Stimulated activated CD4-positive, alpha-beta T cell treated with anti-CD3 and anti-CD28 coated beads, Interleukin-1b, Interleukin-23, amount 100 ng/mL, for 24 hours (primary cell): ENCODE measurements around the gene CAND2.
"Not testable (repeated sequence)": the region's sequence is repeated elsewhere in the genome, so short reads cannot be mapped to it uniquely, and the experiment has no call there.

Experiments
- DNase-seq, 4 experiments: peaks; one replicate each; pipeline ENCODE4 v3.0.0-alpha.2; 2020; ENCODE audit warnings: low read depth in 4 of 4, low spot score in 1 of 4

Gene CAND2

DNA sequence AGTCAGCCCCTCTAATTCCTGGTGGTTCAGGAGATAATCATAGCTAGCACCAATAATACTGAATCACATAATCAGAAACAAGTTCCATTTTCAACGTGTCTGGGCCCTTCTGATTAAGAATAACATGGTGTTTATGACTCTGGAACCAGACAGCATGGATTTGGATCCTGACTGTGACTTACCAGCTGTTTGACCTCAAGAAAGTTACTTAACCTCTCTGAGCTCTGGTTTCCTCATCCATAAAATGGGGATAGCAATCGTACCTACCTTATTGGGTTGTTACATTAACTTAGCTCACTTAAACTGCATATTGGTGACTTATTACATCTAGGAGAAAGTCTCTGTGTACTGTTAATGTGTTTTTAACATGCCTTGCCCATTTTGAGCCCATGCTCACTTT is 26.7 kb upstream of the CAND2 start:
- no peak for DNase-seq

DNA sequence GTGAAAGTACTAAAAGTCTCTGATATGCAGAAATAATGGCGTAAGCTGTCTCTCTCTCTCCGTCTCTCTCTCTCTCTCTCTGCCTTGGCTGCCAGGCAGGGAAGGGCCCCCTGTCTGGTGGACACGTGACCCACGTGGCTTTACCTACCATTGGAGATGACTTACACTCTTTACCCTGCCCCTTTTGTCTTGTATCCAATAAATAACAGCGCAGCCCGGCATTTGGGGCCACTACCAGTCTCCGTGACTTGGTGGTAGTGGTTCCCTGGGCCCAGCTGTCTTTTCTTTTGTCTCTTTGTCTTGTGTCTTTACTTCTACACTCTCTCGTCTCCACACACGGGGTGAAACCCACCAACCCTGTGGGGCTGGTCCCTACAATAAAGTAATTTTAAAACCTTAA is 25.2 kb upstream of the CAND2 start:
- no peak for DNase-seq

DNA sequence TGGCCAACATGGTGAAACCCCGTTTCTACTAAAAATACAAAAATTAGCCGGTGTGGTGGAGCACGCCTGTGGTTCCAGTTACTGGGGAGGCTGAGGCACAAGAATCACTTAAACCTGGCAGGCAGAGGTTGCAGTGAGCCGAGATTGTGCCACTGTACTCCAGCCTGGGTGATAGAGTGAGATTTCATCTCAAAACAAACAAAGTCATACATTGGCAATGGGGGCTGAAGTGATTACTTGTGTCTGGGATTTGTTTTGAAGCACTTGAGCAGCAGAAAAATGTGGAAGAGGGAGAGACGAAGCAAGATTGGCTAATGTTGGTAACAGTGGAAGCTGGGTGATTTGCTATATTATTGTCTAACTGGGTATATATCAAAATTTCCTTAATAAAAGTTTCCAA is 24.0 kb upstream of the CAND2 start:
- DNase-seq: no peak

DNA sequence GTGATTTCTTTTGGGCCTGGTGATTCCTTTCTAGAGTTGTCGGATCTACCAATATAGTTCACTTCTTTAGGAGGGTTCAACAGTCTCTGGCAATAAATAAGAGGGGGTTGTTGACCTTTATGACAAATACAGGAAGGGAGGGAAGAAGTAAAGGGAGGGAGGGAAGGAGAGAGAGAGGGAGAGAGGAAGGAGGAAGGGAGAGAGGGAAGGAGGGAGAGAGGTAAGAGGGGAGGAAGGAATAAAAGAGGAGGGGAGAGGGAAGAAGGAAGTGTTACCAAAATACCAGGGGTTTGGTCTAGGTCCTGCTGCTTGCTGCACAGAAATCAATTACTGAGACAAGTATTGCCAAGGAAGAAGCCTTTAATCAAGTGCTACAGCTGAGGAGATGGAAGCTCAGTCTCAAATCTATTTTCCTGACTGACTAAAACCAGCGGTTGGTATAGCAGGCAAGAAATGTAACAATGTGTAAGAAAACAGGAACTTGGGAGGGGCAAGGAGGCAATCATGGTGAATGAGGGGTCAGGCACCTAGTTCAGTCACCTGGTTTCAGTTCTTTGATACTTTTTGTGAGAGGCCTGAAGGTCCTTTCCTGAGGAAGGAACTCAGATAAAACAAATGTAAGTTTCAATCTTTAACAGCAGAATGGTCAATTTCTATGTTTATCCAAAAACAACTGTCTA is 23.3 kb upstream of the CAND2 start:
- no peak for DNase-seq

DNA sequence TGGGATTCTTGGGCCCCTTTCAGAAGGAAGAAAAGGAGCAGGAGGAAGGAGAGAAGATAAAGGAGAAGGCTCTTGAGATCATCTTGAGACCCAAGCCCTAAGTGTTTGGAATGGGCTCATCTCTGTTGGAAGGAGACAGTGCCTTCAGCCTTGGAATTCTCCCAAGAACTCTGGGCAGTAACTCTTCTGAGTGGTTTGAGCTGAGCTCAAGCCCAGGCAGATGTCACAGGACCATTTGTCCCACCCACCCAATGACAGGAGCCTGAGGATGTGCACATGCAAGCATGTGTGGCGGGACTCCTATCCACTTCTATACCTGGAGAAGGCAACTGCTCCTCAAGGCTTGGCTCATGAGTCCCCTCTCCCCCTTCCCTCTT is 22.8 kb upstream of the CAND2 start:
- no peak for DNase-seq

DNA sequence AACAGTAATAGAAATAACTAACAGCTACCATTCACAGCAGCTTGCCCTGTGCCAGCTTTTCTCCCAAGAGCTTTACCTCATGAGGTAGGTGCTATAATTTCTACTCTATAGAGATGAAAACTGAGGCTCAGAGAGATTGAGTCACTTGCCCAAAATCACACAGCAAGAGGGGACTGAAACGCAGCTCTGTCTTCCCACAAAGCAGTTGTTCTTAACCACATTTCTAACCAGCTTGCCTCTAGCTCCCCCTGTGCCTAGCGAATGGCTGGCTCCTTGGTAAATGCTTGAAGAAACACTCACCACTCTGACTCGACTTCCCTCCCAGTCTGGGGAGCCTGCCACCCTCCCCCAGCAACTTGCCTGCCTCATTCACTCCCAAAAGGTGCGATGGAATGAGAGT is 21.9 kb upstream of the CAND2 start:
- no peak for DNase-seq

DNA sequence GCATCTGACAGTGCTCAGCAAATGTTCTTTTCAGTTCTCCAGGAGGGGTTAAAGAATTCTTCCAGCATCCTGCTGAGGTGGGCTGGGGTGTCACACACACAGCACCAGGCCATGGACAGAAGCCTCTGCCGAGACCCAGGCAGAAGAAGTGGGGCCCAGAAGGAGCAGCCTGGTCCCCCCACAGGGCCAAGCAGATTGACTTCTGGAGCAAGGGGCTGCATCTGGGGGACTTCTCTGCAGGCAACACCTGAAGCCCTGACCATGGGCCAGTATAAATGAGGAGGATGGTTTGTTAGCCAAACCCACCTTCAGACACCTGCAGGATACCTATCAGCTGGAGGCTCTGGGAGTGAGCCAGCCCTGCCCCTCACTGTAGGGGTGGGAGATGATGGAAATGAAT is 21.3 kb upstream of the CAND2 start:
- no peak for DNase-seq

DNA sequence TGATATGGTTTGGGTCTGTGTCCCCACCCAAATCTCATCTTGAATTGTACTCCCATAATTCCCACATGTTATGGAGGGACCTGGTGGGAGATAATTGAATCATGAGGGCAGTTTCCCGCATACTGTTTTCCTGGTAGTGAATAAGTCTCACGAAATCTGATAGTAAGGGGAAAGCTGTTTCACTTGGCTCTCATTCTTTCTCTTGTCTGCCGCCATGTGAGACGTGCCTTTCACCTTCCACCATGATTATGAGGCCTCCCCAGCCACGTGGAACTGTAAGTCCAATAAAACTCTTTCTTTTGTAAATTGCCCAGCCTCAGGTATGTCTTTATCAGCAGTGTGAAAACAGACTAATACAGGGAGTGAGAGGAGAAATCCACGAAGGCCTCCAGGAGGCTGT is 20.5 kb upstream of the CAND2 start:
- not testable (repeated sequence) for DNase-seq

DNA sequence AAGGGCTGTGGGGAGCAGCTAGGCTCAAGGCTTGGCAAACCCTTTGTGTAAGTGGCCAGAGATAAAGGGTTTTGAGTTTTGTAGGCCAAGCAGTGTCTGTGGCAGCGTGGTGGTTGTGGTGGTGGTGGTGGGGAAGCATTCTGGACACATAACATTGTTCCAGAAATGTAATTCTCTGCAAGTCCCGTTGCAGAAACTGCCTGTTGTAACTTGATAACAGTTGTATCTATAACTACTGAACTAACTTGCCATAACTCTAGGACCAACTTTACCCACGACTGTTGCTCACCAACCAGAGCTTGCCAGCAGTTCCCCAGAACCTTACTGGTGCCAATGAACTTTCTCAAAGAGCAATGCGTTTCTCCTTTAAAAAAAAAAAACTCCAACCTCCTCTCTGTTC is 19.3 kb upstream of the CAND2 start:
- DNase-seq: no peak

DNA sequence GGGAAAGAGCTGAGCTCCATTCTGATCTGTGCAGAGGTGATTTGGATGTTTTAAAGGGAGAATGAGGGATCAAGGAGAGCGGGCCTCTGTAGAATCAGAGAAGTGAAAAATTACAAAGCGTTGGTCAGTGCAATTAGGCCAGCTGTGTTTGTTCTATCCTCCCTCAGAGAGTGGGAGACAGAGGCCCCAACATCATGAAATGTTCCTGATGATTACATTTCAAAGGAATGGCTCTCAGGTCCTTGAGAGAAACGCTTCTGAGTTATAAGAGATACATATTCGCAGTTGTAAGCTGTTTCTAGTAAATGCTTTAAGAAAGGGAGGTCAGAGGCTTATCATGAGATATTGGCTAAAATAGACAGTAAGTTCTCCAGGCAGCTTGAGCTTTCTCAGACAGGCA is 15.7 kb upstream of the CAND2 start:
- DNase-seq: no peak

DNA sequence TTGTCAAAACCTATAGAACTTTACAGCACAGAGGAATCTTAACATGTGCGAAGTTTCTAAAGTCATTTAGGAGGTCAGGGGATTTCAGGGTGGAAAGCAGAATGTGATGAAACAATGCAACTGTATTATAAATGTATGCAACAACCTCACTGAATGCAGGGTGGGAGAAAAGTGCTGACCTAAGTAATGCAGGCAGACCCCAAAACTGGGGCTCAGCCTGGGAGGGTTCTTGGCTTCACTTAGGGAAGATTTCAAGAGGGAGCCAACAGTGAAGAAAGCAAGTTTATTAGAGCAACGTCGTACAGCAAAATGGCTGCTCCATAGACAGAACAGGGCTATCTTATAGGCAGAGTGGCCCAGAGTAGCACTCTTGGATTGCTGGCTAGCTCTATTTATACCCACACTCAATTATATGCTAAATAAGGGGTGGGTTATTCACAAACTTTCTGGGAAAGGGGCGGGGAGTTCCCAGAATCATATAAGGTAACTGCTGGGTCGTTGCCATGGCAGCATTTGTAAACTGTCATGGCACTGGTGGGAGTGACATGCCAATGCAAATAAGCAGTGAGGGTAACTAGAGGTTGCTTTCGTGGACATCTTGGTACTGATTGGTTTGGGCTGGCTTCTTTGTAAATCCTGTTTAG is 14.2 kb upstream of the CAND2 start:
- no peak for DNase-seq

DNA sequence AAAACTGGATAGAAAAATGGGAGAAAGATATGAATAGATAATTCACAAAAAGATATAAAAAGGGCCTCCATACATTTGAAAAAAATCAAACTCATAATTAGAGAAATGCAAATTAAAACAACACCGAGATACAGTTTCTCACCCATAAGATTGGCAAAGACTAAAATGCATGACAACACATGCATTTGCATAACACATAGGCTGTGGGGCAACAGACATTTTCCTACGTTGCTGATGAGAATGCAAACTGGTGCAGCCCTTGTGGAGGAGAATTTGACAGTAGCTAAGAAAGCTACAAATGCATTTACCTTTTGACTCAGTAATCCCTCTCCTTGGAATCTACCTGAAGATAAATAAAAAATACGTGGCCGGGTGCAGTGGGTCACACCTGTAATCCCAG is 11.4 kb upstream of the CAND2 start:
- no peak for DNase-seq

DNA sequence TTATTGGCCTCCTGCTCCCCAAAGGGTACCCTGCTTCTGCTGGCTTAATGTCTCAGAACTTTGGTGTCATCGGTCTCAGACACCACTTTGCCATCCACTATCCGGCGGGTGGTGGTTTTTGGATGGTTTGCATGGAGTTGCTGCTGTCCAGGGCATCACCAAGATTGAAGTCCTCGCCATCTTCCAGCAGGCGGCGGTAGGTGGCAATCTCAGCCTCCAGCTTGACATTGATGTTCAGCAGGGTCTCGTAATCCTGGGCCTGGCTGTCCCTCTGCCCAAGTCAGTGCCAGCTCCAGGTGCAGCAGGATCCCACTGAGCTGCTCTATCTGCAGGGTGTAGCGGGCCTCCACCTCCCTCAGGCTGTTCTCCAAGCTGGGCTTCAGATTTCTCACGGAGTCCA is 9.1 kb upstream of the CAND2 start:
- DNase-seq: peak in 3 of 4 experiments; percentile 22 to 45 (median 39)

DNA sequence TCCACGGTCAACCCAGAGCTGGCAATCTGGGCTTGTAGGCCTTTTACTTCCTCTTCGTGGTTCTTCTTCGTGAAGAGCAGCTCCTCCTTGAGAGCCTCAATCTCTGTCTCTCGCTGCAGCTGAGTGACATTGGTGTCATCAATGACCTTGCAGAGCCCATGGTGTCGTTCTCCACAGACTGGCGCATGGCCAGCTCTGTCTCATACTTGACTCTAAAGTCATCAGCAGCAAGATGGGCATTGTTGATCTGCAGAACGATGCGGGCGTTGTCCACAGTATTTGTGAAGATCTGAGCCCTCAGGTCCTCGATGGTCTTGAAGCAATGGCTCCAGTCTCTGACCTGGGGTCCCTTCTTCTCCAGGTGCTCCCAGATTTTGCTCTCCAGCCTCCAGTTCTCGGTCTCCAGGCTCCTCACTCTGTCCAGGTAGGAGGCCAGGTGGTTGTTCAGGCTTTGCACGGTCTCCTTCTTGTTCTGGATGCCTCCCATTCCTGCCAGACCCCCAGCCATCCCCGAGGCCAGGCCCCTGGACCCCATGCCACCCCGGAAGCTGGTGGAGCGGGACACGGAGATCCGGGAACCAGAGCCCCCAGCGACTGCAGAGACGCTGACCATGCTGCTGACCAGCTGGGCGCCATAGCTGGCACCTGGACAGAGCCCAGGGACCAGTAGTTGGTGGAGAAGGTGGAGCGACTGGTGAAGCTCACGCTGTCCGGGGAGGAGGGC is 8.4 kb upstream of the CAND2 start:
- DNase-seq: not testable (repeated sequence)

DNA sequence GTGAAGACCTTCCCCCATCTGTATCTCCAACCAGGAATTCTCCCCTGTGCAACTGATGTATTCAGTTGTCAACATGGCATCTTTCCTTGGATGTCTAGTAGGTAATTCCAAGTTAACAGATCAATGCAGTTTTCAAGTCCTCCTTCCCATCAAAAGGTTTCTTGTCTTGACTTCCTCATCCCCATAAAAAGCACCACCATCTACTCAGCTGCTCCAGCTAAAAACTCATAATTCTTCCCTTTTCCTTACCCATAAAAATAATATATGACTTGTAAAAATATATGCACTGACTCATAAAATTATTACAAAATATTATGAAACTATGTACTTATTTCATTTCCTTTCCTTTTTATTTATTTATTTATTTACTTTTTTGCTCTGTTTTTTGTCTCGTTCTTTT is 5.0 kb upstream of the CAND2 start:
- DNase-seq: no peak

DNA sequence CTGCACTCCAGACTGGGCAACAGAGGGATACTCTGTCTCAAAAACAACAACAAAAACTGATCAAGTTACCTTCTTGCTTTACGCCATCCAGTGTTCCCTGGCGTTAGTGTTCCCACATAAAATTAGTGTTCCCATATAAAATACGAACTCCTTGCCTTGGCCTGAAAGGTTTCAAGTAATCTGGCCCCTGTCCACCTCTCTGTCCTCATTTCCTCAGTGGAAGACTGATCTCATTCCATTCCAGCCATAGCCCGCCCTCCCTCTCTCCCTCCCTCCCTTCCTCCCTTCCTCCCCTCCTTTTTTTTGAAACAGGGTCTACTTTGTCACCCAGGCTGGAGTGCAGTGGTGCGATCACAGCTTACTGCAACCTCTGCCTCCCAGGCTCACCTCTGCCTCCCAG is 2.8 kb upstream of the CAND2 start:
- DNase-seq: no peak

DNA sequence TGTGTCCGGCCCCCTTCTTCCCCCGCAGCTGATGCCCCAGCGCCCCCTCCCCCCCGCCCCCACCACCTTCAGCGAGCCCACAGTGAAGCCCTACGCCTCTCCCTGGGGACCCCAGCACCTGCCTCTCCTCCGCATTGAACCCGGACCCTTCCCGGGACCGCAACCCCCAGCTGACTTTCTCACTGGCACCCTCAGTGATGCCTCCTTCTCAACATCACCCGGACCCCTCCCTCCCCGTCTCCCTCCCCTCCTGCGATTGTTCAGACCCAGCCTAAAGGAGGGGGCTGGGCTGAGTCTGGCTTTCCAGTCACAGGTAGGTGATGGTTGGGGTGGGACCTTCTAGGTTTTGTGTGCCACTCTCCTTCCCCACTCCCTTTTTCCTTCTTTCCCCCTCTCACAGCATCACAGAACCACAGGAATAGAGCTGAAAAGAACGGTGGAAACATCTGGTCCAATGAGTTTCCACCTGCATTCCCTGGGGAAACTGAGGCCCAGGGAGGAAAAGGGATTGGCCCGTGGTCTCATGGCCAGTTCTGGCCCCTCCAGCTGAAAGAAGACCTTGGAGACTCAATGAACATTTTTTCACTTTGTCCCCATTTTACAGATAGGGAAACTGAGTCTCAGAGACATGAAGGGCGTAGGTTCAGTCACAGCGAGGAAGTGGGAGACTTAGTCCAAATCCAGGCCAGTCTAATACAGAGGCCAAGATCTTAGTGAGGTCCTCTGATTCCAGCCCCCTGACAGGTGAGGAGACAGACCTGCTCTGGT is 828 bp downstream of the CAND2 start:
- DNase-seq: no peak

DNA sequence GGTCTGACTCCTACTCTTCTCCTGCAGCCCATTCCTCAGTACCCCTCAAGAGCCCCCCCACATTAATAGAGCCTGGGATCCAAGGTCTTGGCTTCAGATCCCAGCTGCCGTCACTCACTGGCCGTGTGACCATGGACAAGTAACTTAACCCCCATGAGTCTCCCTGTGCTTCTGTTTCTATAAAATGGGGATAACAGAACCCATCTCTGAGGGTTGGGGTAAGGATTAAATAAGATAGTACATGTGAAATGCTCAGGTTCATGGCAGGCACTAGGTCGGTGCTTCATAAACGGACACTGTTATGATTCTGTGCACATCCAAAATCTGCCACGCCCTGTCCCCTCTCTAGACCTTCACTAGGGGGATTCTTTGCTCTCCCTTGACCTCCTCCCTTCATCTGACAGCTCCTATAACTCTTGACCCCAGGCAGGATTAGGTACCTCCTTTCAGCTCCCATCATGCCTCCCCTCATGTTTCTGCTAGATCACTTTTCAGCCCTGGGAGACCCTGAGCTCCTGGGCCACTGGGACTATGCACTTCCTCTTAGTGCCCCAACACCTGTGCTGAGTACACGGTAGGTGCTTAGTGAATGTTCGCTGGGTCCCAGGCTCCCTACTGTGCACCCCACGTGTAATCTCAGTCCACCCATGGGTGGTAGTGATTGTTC is 1.5 kb downstream of the CAND2 start:
- no peak for DNase-seq

DNA sequence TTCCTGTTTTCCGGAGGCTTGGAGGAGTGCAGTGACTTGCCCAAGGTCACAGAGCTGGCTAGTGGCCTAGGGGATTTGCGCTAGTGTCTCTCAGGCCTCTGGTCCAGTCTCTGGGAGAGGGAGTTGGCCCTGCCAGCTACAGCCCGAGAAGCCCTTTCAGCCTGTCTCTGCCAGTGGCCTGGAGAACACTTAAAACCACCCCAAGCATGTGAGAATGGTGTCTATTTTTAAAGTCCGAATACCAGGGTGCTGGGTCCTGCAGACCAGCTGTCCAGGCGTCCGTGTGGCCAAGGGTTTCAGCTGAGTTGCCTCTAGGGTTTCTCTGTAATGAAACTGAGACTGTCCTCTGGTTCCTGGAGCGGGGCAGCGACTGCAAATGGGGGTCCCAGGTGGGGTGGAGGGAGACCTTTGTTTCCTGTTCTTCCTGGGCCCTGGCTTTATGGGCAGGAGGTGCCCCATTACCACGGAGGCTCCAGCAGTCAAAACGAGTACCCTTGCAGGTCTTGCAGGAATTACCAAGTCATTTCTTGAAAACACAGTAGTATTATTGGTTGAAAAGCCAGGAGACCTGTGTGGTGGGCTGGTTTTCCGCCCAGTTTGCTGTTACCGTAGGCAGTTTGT is 2.2 kb downstream of the CAND2 start:
- no peak for DNase-seq

DNA sequence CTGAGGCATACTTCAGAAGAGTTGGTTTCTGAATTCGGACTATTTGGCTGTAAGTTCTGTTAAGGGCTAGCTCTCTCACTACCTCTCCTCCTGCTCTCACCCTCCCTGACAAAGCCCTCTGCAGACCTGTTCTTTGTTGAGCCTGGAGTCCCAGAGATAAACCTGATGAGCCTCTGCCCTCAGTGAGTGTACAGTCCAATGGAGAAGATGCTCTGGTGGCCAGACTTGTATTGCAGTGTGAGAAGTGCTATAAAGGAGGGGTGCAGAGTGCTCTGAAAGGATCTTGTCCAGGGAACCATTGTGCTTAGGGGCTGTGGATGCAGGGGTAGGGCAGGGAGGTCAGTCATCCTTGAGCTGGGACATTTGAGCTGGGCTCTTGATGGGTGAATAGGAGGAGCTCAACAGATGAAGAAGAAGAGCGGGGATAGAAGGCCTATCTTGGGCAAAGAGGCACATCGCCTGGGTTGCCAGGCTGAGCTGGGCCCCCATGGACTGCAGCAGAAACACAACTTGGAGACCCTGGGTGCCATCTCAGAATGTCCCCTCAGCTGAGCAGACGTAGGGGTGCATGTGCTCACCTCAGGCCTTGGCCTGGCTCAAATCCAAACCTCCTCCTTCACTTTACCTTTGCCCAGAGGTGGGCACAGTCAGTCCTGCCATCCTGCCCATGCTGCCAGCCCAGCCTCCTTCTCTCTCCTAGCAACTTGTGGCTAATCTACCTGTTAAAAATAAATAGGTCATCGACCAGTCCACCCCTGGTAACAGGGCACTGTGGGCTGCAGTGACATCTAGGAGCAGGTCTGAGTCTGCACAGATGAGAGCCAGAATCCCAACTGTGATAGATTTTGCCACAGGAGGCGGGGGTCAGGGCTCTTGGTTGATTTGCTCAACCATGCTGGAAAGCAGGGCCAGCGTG is 3.3 kb downstream of the CAND2 start:
- no peak for DNase-seq
